22Rv1 (cell line): Measurements from ENCODE around the gene TNRC6B.

Experiments used
- CTCF ChIP-seq: fragments of 450-650 bp; IDR thresholded peaks from 2 replicates; pipeline ENCODE4 v1.5.1; 2017; ENCODE audit warnings: mild to moderate bottlenecking
- ZFX ChIP-seq: fragments of 450-650 bp; IDR thresholded peaks from 2 replicates; pipeline ENCODE4 v1.6.1; 2017; ENCODE audit warnings: antibody characterized with exemption, borderline replicate concordance

- no peak for TF ChIP-seq CTCF
- TF ChIP-seq ZFX = no peak
Measured at GRCh38 chr22:40202225-40202944, 24.7 kb downstream of the TNRC6B start.
